NOMO-1 treated with dmso at 0.1 percent for 144 hours (cell line): Measurements from ENCODE around the gene TSACC.
A peak's percentile ranks its signal among the peaks of the same experiment; 100 is the strongest.

Source experiments
- DNase-seq: peaks from one replicate; lab custom pipeline; 2025; ENCODE audit not compliant: unreplicated experiment; lab: John Stamatoyannopoulos, UW

TSACC gene

GRCh38 chr1:156372876-156373275 is 34.5 kb downstream of the TSACC start:
- DNase-seq = no peak

DNA sequence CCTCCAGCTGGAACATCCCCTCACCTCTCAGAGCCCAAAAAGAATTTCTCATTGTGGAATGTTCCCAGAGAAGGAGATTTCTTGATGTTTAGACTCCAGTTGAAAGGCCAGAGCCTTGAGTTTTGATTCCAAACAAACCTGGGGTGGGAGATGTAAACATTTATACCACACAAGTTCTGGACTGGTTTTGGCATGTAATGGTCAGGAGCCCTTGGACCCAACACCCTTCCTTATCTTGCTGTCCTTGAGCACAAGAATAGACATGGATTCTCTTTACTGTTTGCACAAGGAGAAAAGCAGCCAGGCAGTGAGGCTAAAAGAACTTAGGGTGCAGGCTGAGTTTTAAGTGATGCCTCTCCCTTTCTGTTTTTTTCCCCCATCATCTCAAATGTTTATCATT is 35.2 kb downstream of the TSACC start:
- DNase-seq = no peak

DNA sequence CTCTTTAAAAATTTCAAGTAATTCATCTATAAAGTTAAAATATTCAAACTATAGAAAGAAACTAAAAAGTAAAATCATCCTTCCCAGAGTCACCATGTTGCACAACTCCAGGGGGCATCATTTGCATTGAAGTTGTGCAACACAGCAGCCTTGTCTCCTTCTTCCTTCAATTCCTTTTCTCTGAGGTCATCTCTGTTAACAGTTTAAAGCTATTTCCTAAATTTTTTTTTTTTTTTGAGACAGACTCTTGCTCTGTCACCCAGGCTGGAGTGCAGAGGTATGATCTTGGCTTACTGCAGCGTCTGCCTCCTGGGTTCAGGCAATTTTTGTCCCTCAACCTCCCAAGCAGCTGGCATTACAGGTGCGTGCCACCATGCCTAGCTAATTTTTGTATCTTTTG is 37.8 kb downstream of the TSACC start:
- no peak for DNase-seq

GRCh38 chr1:156376958-156377919 is 38.9 kb downstream of the TSACC start:
- DNase-seq = peak; percentile 16

DNA sequence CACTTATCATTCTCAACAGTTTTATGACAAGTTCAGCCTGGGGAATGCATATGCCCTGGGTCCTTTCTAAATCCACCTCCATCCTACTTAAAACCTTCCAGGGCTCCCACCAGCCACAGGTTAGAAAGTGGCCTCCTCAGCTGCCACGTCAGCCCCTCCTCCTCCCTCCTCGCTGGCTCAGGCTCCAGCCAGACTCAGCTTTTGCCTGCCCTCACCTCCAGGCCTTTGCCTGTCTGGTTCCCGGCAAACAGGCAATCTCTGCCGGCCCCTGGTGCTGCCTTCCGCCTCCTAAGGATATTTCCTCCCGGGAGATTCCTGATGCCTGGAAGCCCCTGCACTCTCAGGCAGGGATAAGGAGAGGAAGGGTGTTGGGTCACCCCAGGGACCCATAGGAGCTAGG is 40.2 kb downstream of the TSACC start:
- DNase-seq = no peak

GRCh38 chr1:156379420-156380165 is 41.3 kb downstream of the TSACC start:
- no peak for DNase-seq

GRCh38 chr1:156382561-156382960 is 44.2 kb downstream of the TSACC start:
- DNase-seq = no peak

DNA sequence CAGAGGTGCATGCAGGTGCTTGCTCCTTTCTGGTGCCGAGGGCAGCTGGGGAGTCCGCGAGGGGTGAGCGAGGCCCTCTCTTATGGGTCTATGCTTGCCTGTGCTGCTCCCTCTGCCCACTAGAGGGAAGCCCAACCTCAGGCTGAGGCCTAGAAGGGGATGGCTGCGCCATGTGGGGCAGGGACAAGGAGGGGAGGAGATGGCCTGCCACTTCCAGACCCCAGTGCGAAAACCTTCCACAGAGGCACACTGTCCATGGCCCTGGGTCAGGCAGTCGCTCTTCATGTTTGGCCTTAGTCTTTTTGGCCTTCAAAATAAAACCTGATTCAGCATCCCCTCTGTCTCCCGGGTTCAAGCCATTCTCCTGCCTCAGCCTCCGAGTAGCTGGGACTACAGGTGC is 44.7 kb downstream of the TSACC start:
- no peak for DNase-seq

DNA sequence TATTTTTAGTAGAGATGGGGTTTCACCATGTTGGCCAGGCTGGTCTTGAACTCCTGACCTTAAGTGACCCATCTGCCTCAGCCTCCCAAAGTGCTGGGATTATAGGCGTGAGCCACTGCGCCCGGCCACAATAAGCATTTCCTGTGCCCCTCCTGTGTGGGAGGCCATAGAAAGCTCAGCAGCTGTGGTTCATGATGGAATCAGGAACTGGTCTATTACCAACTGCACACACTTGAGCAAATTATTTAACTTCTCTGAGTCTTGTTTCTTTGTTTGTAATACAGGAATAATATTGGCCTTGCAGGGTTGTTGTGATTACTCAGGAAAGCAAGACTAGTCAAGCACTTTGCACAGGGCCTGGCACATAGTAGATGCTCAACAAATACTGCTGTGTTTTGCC is 45.7 kb downstream of the TSACC start:
- DNase-seq = no peak

- no peak for DNase-seq
Observed at GRCh38 chr1:156384658-156385057, 46.3 kb downstream of the TSACC start.

GRCh38 chr1:156385534-156386031 is 47.3 kb downstream of the TSACC start:
- peak; percentile 30 for DNase-seq

GRCh38 chr1:156386134-156386901 is 48.0 kb downstream of the TSACC start:
- DNase-seq = no peak

DNA sequence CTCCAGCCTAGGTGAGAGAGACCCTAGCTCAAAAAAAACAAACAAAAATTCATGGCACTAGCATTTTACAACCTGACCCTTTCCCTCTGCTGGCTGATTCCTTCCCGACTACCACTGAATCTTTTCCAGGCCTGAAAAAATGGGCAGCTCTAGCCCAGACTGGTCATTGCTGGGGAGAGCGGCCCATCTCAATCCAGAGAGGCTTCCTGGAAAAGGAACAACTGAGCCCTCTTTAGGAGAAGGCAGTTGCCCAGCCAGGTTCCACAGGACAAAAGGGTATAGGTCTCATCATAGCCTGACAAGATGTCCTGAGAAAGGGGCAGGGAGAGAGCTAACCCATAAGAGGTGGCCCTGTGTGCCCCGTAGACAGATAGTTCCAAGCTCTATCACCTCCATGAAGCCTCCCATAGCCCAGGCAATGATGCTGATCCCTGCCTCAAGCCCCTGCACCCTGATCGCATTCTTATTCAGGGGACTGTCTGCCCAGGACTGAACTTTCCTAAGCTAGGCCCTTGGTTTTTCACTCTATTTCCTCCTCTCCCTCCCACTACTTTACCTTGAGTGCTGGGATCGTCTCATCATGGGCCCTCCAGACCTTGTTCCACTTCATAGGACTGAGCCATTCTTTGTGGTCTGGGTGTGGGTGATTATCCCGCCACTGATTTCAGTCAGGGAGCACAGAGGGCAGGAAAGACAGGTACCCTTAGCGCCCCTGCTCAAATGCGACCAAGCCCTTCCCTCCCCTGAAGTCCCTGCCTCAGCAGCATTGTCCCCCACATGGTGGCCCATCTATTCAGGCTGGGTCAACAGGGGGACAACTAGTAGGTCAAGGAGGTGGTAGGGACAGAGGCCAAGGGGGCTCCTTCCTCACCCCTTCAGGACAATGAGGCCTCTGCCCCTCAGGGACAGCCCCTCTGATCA is 48.9 kb downstream of the TSACC start:
- no peak for DNase-seq

- DNase-seq = no peak
Observed at GRCh38 chr1:156387870-156388173, 49.5 kb downstream of the TSACC start.

- DNase-seq = no peak
Observed at GRCh38 chr1:156388174-156389137, 50.1 kb downstream of the TSACC start.

DNA sequence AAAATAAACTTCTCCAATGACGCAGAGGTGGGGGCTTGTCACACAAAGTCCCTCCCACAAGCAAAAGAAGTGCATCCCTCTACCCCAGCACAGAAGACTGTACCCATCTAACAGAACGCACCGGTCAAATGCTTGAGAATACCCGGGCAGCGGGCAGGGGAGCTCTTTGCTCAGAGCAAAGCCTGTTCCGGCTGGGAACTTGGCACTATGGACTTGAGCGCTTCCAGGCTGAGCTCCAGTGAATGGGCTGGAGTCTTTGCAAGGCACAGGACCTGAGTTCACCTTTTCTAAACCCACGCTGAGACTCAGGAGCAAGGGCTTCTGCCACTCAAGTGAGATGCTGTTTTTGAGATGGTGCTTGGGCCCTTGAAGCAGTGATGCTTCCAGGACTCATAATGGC is 51.0 kb downstream of the TSACC start:
- DNase-seq = no peak

- DNase-seq = no peak
Observed at GRCh38 chr1:156390469-156391365, 52.4 kb downstream of the TSACC start.

DNA sequence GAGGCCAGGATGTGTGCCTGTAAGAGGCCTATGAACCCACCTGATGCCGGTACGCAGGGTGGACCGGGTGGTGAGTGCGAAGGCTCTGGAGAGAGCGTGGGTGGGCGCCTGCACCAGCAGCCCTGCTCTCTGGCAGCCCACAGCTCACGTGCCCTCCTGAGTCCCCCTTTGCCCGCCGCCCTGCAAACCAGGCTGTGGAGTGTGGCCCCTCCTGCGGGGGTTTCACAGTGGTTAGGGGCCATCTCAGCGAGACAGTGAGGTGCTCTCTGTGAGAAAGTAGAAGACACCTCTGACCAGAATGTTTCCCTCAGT is 53.0 kb downstream of the TSACC start:
- no peak for DNase-seq
